ENCODE results near the gene LGALS12. TPM values are rescaled to one million over a fixed set of nuclear protein-coding genes. Genes with fewer than 3 reads are reported as not detected.

LGALS12 gene
- total RNA-seq, 2 donors from 2014 or later: 0.24 TPM; not detected in 1

- no peaks in the 10 kb centered on the region for H3K4me1 ChIP-seq
- H3K9me3 ChIP-seq: no peaks in the 10 kb centered on the region
- no peak overlapping the region for H3K27ac ChIP-seq
- H3K9ac ChIP-seq (ENCODE audit: low read depth in 2 of 2, low read length in 2 of 2): no peak overlapping the region
- H3K36me3 ChIP-seq: no peaks in the 10 kb centered on the region
- TF ChIP-seq CTCF (IDR thresholded peaks at IDR 0.05): no peak
- no peak for DNase-seq
- intact Hi-C loops (cut with DNase I): no loop called here
- no peaks in the 10 kb centered on the region for H3K27me3 ChIP-seq
- no peak overlapping the region for H3K4me3 ChIP-seq
These were observed 10.2 kb downstream of the LGALS12 start for GRCh38 chr11:63516109-63516508.

GRCh38 chr11:63517156-63517555 is 11.3 kb downstream of the LGALS12 start:
- intact Hi-C loops (cut with DNase I): no loop called here
- Histone ChIP-seq H3K4me3 (no peak overlapping the region), H3K4me1 (no peaks in the 10 kb centered on the region), H3K27ac (no peak overlapping the region), H3K9ac (ENCODE audit: low read depth in 2 of 2, low read length in 2 of 2) (no peak overlapping the region), H3K9me3 (no peaks in the 10 kb centered on the region), H3K36me3 (no peaks in the 10 kb centered on the region), H3K27me3 (no peaks in the 10 kb centered on the region)
- DNase-seq: no peak
- TF ChIP-seq CTCF (IDR thresholded peaks at IDR 0.05): no peak

GRCh38 chr11:63518548-63518947 is 12.7 kb downstream of the LGALS12 start:
- H3K4me1 ChIP-seq: no peaks in the 10 kb centered on the region
- H3K9me3 ChIP-seq: no peaks in the 10 kb centered on the region
- H3K27ac ChIP-seq: no peak overlapping the region
- no peak for TF ChIP-seq CTCF (IDR thresholded peaks at IDR 0.05)
- H3K9ac ChIP-seq (ENCODE audit: low read depth in 2 of 2, low read length in 2 of 2): no peak overlapping the region
- no peaks in the 10 kb centered on the region for H3K36me3 ChIP-seq
- no peaks in the 10 kb centered on the region for H3K27me3 ChIP-seq
- no peak overlapping the region for H3K4me3 ChIP-seq
- DNase-seq: no peak
- intact Hi-C loops (cut with DNase I): no loop called here

GRCh38 chr11:63520606-63521170 is 14.8 kb downstream of the LGALS12 start:
- intact Hi-C loops (cut with DNase I): no loop called here
- no peak for TF ChIP-seq CTCF (IDR thresholded peaks at IDR 0.05)
- H3K4me3 ChIP-seq: no peak overlapping the region

GRCh38 chr11:63521896-63522295 is 16.0 kb downstream of the LGALS12 start:
- H3K9me3 ChIP-seq: no peaks in the 10 kb centered on the region
- intact Hi-C loops (cut with DNase I): no loop called here
- TF ChIP-seq CTCF (IDR thresholded peaks at IDR 0.05): no peak
- no peak overlapping the region for H3K4me3 ChIP-seq
- no peak overlapping the region for H3K9ac ChIP-seq (ENCODE audit: low read depth in 2 of 2, low read length in 2 of 2)
- H3K27ac ChIP-seq: no peak overlapping the region
- H3K36me3 ChIP-seq: no peaks in the 10 kb centered on the region
- no peak for DNase-seq
- no peaks in the 10 kb centered on the region for H3K27me3 ChIP-seq
- H3K4me1 ChIP-seq: no peaks in the 10 kb centered on the region

More at GRCh38 chr11:63520606-63521170, 14.8 kb downstream of the LGALS12 start:
- Histone ChIP-seq H3K27ac (no peak overlapping the region), H3K9ac (ENCODE audit: low read depth in 2 of 2, low read length in 2 of 2) (no peak overlapping the region), H3K4me1 (no peaks in the 10 kb centered on the region), H3K9me3 (no peaks in the 10 kb centered on the region), H3K27me3 (no peaks in the 10 kb centered on the region), H3K36me3 (no peaks in the 10 kb centered on the region)
- DNase-seq: no peak
